ENCODE results near the gene TCF21. TPM values are rescaled to one million over a fixed set of nuclear protein-coding genes. Genes with fewer than 3 reads are reported as not detected.

The TCF21 gene
- total and polyA plus RNA-seq, 2 experiments from 2014 or later, result 0.17 to 0.19 TPM

DNA sequence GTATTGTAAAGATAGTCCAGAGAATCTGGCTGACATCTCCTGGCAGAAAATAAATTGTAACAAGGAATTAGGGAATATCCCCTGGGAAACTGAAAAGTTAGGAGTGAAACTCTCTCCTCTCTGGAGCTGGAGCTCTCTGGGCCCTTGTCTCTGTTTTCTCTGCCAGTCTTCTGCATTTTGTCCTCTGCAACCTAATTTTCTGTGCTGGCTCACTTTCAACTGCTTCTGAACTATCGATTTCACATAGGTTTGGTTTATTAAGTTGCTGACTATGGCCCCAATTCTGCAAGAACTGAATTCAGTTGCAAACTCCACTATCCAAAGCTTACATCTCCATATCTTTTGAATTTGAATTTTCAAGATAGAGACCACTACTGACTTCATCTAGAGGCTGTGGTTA is 9.3 kb downstream of the TCF21 start:
- Histone ChIP-seq H3K4me2 (no peak overlapping the region), H4K20me1 (replicated peaks; ENCODE audit: insufficient read depth) (no peaks in the 10 kb centered on the region), H3F3A (replicated peaks; ENCODE audit: low read depth) (peaks cover 8% of the 10 kb centered on the region; the same call in 1 of the 2 replicates), H3K9me2 (ENCODE audit: insufficient read depth) (0 out of 2 replicates have a peak, but pooled peaks cover 4% of the 10 kb centered on the region), H3K79me2 (replicated peaks; ENCODE audit: insufficient read depth) (no peaks in the 10 kb centered on the region), H3K27me3 (ENCODE audit: insufficient read depth) (peaks cover 60% of the 10 kb centered on the region), H3K36me3 (ENCODE audit: insufficient read depth) (no peaks in the 10 kb centered on the region; the same call in 1 of the 2 replicates), H3K4me3 (no peak overlapping the region), H3K27ac (ENCODE audit: low read depth) (no peak overlapping the region), H3K4me1 (ENCODE audit: insufficient read depth) (peaks cover 27% of the 10 kb centered on the region), H2AFZ (no peak overlapping the region)
- Mint-ChIP-seq H3K27me3 (ENCODE audit: insufficient read depth, low read depth, poor library complexity) (peaks cover 46% of the 10 kb centered on the region), H3K36me3 (ENCODE audit: low read depth) (no peaks in the 10 kb centered on the region), H3K27ac (no peak overlapping the region), H3K9me3 (no peaks in the 10 kb centered on the region), H3K4me3 (no peak overlapping the region), H3K4me1 (peaks cover 22% of the 10 kb centered on the region)
- DNase-seq (ENCODE audit: low spot score) (no peak), ATAC-seq (no peak)
- TF ChIP-seq ZNF331 (CRISPR knock-in tag; IDR thresholded peaks at IDR 0.05; ENCODE audit: low read depth) (no peak), REST (IDR thresholded peaks at IDR 0.05; ENCODE audit: unreplicated experiment) (no peak), STAT1 (IDR thresholded peaks at IDR 0.05; ENCODE audit: unreplicated experiment) (no peak), POLR2AphosphoS5 (IDR thresholded peaks at IDR 0.05; ENCODE audit: low read depth) (no peak), JUNB (IDR thresholded peaks at IDR 0.05; ENCODE audit: unreplicated experiment) (no peak), EZH2 (IDR thresholded peaks at IDR 0.05; ENCODE audit: low read depth, unreplicated experiment) (no peak), ETS1 (IDR thresholded peaks at IDR 0.05) (no peak), ZNF114 (CRISPR knock-in tag; IDR thresholded peaks at IDR 0.05) (no peak)
- TF ChIP-seq, protein P1, sequence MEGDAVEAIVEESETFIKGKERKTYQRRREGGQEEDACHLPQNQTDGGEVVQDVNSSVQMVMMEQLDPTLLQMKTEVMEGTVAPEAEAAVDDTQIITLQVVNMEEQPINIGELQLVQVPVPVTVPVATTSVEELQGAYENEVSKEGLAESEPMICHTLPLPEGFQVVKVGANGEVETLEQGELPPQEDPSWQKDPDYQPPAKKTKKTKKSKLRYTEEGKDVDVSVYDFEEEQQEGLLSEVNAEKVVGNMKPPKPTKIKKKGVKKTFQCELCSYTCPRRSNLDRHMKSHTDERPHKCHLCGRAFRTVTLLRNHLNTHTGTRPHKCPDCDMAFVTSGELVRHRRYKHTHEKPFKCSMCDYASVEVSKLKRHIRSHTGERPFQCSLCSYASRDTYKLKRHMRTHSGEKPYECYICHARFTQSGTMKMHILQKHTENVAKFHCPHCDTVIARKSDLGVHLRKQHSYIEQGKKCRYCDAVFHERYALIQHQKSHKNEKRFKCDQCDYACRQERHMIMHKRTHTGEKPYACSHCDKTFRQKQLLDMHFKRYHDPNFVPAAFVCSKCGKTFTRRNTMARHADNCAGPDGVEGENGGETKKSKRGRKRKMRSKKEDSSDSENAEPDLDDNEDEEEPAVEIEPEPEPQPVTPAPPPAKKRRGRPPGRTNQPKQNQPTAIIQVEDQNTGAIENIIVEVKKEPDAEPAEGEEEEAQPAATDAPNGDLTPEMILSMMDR (conservative IDR thresholded peaks at IDR 0.05; ENCODE audit: low read depth in 2 of 2), result no peak

DNA sequence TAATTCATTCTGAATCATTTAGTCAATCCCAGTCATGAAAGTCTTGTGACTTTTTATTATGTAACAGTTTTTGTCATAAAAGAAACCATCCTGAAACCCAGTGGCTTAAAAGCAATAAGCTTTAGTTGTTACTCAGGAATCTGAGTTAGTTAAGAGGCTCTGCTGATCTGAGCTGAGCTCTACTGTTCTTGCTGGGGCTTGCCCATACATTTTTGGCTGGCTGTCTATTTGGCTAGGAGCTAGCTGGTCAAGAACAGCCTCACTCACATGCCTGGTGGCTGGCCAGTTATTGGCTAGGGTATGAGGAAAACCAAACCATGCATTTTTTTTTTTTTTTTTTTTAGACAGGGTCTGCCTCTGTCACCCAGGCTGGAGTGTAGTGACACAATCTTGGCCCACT is 10.6 kb downstream of the TCF21 start:
- Mint-ChIP-seq H3K4me1 (peaks cover 14% of the 10 kb centered on the region; the same call in 2 of the 3 replicates), H3K27me3 (ENCODE audit: insufficient read depth, low read depth, poor library complexity) (peaks cover 33% of the 10 kb centered on the region), H3K9me3 (no peaks in the 10 kb centered on the region), H3K36me3 (ENCODE audit: low read depth) (no peaks in the 10 kb centered on the region), H3K4me3 (no peak overlapping the region), H3K27ac (no peak overlapping the region)
- no peak overlapping the region for H3K4me2 ChIP-seq
- H3K4me1 ChIP-seq (ENCODE audit: insufficient read depth), result peaks cover 24% of the 10 kb centered on the region
- peaks cover 5% of the 10 kb centered on the region; the same call in 1 of the 2 replicates for H3F3A ChIP-seq (replicated peaks; ENCODE audit: low read depth)
- H3K79me2 ChIP-seq (replicated peaks; ENCODE audit: insufficient read depth), result no peaks in the 10 kb centered on the region
- 0 out of 2 replicates have a peak, but pooled peaks cover 4% of the 10 kb centered on the region for H3K9me2 ChIP-seq (ENCODE audit: insufficient read depth)
- peaks cover 47% of the 10 kb centered on the region for H3K27me3 ChIP-seq (ENCODE audit: insufficient read depth)
- no peaks in the 10 kb centered on the region for H4K20me1 ChIP-seq (replicated peaks; ENCODE audit: insufficient read depth)
- TF ChIP-seq CREB1 (CRISPR knock-in tag; IDR thresholded peaks at IDR 0.05; ENCODE audit: low read depth) (no peak), STAT1 (IDR thresholded peaks at IDR 0.05; ENCODE audit: unreplicated experiment) (no peak), ZNF114 (CRISPR knock-in tag; IDR thresholded peaks at IDR 0.05) (no peak), EZH2phosphoT487 (IDR thresholded peaks at IDR 0.05; ENCODE audit: unreplicated experiment) (no peak)
- H3K4me3 ChIP-seq, result no peak overlapping the region
- H3K36me3 ChIP-seq (ENCODE audit: insufficient read depth), result no peaks in the 10 kb centered on the region; the same call in 1 of the 2 replicates
- H2AFZ ChIP-seq, result no peak overlapping the region
- no peak overlapping the region for H3K27ac ChIP-seq (ENCODE audit: low read depth)
- ATAC-seq (no peak), DNase-seq (ENCODE audit: low spot score) (no peak)

Data from GM23338 (cell line).